Stimulated activated memory B cell treated with anti-CD40 and anti-IgM and Interleukin-4, amounts not matched to agents 10 μg/mL and 1 μg/mL and 100 μg/mL, for 72 hours (primary cell): Measurements from ENCODE around the gene HAND1.

Source experiments
- ATAC-seq: fragments of 150-1000 bp; cut with Tn5 transposase; 2 replicates; pipeline ENCODE4 v1.10.0; 2021
- H3K27ac Mint-ChIP-seq: one replicate; pipeline ENCODE4 v1.8.0; 2022; ENCODE audit warnings: mild to moderate bottlenecking, mixed read lengths
- H3K27me3 Mint-ChIP-seq: one replicate; pipeline ENCODE4 v1.8.0; 2022; ENCODE audit warnings: mixed read lengths
- H3K36me3 Mint-ChIP-seq: one replicate; pipeline ENCODE4 v1.8.0; 2022; ENCODE audit warnings: mixed read lengths
- H3K4me1 Mint-ChIP-seq: one replicate; pipeline ENCODE4 v1.8.0; 2022; ENCODE audit warnings: mixed read lengths
- H3K4me3 Mint-ChIP-seq: one replicate; pipeline ENCODE4 v1.8.0; 2022; ENCODE audit warnings: mild to moderate bottlenecking, moderate library complexity, mixed read lengths
- H3K9me3 Mint-ChIP-seq: one replicate; pipeline ENCODE4 v1.8.0; 2022; ENCODE audit warnings: mixed read lengths

HAND1 gene

GRCh38 chr5:154477382-154478223 lies 424 bp downstream of the HAND1 start:
- peaks cover 92% of the 10 kb centered on the region for H3K27me3 Mint-ChIP-seq
- H3K4me3 Mint-ChIP-seq, result peak overlapping the region; percentile 63
- ATAC-seq, result no peak
- H3K27ac Mint-ChIP-seq, result no peak overlapping the region
- H3K36me3 Mint-ChIP-seq, result peaks cover 5% of the 10 kb centered on the region
- peaks cover 4% of the 10 kb centered on the region for H3K9me3 Mint-ChIP-seq
- H3K4me1 Mint-ChIP-seq, result peaks cover 54% of the 10 kb centered on the region

DNA sequence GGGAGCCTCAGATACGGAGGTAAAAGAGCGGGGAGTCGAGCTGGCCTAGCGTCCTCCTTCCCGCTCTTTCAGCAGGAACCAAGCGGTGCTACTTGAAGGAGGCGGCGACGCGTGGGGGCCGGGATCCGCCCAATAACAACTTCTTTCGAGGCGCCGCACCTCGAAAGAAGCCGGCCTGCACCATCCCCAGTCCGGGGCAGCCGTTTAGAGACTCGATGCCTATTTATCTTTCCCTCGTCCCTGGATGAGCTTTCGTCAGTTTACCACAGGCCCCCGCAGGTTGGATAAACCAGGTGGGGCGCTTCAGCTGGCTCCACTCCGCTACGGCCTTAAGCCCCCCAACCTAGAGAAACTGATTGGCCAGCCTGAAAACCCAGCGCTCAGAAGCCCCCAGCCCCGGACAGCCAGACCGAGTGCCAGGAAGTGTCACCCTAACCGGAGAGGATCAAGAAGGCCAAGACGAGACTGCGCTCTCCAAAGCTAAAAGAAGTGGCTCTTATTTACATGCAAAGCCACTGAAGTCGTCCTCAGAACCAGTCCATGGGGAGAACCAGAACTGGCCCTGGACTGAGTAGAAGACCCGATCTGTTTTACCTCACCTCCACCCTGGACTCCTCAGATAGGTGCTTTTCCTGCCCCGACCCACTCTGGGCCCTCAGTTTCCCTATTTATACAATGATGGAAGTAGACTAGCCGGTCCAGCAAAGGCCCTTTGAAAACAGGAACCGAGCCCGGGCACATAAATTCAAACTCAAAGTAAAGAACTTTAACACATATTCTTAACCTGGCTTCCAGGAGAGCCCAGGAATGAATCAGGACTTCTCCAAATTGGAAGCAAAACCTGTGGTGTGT lies 1.4 kb downstream of the HAND1 start:
- Mint-ChIP-seq H3K9me3 (peaks cover 4% of the 10 kb centered on the region), H3K4me3 (peak overlapping the region; percentile 63), H3K27ac (no peak overlapping the region), H3K4me1 (peaks cover 50% of the 10 kb centered on the region), H3K27me3 (peaks cover 91% of the 10 kb centered on the region), H3K36me3 (peaks cover 5% of the 10 kb centered on the region)
- ATAC-seq, result no peak

GRCh38 chr5:154475591-154476353 lies 2.3 kb downstream of the HAND1 start:
- Mint-ChIP-seq H3K9me3 (peaks cover 4% of the 10 kb centered on the region), H3K27me3 (peaks cover 91% of the 10 kb centered on the region), H3K4me3 (peak overlapping the region; percentile 24), H3K4me1 (peaks cover 50% of the 10 kb centered on the region), H3K27ac (no peak overlapping the region), H3K36me3 (peaks cover 5% of the 10 kb centered on the region)
- ATAC-seq, result no peak

DNA sequence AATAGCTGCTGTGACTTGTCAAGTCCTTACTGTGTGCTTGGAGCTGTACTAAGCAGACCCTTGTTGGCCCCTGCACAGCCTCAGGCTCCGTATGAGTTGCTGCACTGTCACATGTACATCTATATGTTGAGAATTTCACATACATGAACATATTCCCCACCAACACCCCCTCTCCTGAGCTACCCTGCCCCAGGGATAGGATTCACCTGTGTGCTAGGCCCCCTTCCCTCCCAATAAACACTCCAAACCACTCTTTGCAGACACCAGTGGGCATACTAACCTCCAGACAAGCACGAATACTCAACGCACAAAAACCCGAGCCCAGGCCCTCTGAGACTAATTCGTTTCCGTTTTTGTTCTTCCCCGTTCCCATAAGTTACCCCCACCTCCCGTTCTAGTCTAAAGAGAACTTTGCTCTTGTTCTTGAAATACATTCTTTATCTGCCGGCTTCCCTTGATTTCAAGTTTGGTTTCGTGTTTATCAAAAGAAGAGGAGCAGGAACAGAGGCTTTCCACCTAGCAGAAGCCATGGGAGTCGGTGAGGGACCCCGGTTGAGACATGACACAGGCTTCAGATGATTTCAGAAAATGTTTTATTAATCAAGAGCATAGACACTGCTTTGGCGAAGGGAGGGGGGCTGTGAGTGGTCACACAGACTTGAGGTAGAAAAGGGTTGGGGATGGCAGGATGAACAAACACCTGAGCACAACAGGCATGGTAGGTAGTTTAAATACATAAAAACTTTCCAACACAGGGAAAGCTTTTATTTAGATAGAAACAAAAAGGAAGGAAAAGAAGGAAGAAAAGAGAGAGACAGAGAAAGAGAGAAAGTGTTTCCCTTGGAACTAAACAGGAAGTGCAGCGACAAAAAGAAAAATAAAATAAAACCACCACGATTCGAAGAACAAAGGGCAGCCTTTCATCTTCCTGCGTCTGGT lies 3.4 kb downstream of the HAND1 start:
- Mint-ChIP-seq H3K4me1 (peaks cover 48% of the 10 kb centered on the region), H3K27ac (peak overlapping the region; percentile 8), H3K36me3 (peaks cover 5% of the 10 kb centered on the region), H3K9me3 (peaks cover 4% of the 10 kb centered on the region), H3K27me3 (peaks cover 91% of the 10 kb centered on the region), H3K4me3 (peak overlapping the region; percentile 36)
- no peak for ATAC-seq

DNA sequence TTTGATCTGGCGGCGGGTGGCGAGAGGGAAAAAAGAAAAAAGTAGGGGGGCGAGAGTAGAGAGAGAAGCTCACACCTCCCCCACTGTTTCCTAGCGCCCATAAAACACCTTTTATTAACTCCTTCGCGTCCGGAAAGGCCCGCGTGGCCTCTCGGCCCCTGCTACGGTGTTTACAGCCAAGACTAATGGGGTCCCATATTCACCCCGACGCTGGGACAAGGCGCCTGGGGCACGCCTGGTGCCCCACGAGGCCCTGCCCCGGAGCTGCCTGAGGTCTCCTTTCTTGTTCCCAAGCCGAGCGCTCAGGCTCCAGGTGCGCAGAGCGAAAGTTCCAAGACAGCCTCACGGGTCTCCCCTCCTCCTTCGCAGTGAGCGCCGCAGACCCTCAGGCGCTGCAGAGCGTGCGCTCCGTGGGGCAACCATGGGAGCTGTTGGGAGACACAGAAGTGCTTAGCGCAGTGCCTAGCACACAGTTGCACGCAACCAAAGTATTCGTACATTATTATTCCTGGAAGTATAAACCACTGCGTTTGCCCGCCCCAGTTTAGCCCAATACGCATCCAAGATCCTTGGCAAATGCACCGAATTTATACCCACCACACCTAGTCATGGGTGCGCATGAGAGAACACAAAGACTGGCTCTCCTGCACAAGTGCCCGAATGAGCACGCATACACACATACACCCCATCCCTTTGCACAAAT lies 4.3 kb downstream of the HAND1 start:
- no peak for ATAC-seq
- Mint-ChIP-seq H3K4me1 (peaks cover 43% of the 10 kb centered on the region), H3K4me3 (no peak overlapping the region), H3K27me3 (peaks cover 93% of the 10 kb centered on the region), H3K27ac (no peak overlapping the region), H3K9me3 (peaks cover 4% of the 10 kb centered on the region), H3K36me3 (peaks cover 5% of the 10 kb centered on the region)

- Mint-ChIP-seq H3K9me3 (peaks cover 4% of the 10 kb centered on the region), H3K36me3 (peaks cover 5% of the 10 kb centered on the region), H3K27ac (no peak overlapping the region), H3K4me3 (no peak overlapping the region), H3K27me3 (peaks cover 98% of the 10 kb centered on the region), H3K4me1 (peaks cover 43% of the 10 kb centered on the region)
- ATAC-seq, result no peak
Observed at GRCh38 chr5:154472871-154473580, 5.0 kb downstream of the HAND1 start.

GRCh38 chr5:154470947-154471870 lies 6.8 kb downstream of the HAND1 start:
- Mint-ChIP-seq H3K27ac (no peak overlapping the region), H3K9me3 (no peaks in the 10 kb centered on the region), H3K36me3 (peaks cover 5% of the 10 kb centered on the region), H3K27me3 (peaks cover 83% of the 10 kb centered on the region), H3K4me3 (no peak overlapping the region), H3K4me1 (peaks cover 29% of the 10 kb centered on the region)
- no peak for ATAC-seq

GRCh38 chr5:154470137-154470536 lies 7.9 kb downstream of the HAND1 start:
- no peak for ATAC-seq
- Mint-ChIP-seq H3K36me3 (peaks cover 5% of the 10 kb centered on the region), H3K4me1 (peaks cover 21% of the 10 kb centered on the region), H3K4me3 (no peak overlapping the region), H3K27ac (no peak overlapping the region), H3K9me3 (no peaks in the 10 kb centered on the region), H3K27me3 (peaks cover 73% of the 10 kb centered on the region)

- Mint-ChIP-seq H3K36me3 (no peaks in the 10 kb centered on the region), H3K27ac (no peak overlapping the region), H3K9me3 (no peaks in the 10 kb centered on the region), H3K4me3 (no peak overlapping the region), H3K4me1 (peaks cover under 1% of the 10 kb centered on the region), H3K27me3 (peaks cover 49% of the 10 kb centered on the region)
- peak; percentile 84 for ATAC-seq
Observed at GRCh38 chr5:154467655-154468354, 10.2 kb downstream of the HAND1 start.

DNA sequence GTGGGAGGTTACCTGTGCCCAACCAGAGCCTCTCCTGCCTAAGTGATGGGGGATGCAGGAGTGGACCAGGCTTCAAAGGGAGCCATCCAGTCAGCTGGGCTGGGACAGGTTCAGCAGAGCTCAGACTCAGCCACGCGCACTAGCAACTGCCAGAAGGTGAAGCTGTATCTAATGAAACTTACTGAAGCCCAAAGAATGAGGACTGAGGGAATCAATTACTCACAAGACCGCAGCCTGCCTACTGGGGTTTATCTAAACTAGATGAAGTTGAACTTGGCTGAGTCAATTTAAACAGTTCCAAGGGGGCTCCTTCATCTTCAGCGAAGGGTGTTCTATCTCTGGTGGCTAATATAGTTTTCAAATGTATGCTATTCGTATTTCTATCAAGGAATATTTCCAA lies 11.4 kb downstream of the HAND1 start:
- H3K36me3 Mint-ChIP-seq, result no peaks in the 10 kb centered on the region
- H3K9me3 Mint-ChIP-seq, result no peaks in the 10 kb centered on the region
- no peak for ATAC-seq
- no peaks in the 10 kb centered on the region for H3K4me1 Mint-ChIP-seq
- no peak overlapping the region for H3K4me3 Mint-ChIP-seq
- H3K27ac Mint-ChIP-seq, result no peak overlapping the region
- peaks cover 40% of the 10 kb centered on the region for H3K27me3 Mint-ChIP-seq

- Mint-ChIP-seq H3K4me1 (peaks cover 1% of the 10 kb centered on the region), H3K36me3 (no peaks in the 10 kb centered on the region), H3K27ac (no peak overlapping the region), H3K4me3 (no peak overlapping the region), H3K9me3 (no peaks in the 10 kb centered on the region), H3K27me3 (peaks cover 35% of the 10 kb centered on the region)
- ATAC-seq, result no peak
Observed at GRCh38 chr5:154466147-154466546, 11.9 kb downstream of the HAND1 start.

DNA sequence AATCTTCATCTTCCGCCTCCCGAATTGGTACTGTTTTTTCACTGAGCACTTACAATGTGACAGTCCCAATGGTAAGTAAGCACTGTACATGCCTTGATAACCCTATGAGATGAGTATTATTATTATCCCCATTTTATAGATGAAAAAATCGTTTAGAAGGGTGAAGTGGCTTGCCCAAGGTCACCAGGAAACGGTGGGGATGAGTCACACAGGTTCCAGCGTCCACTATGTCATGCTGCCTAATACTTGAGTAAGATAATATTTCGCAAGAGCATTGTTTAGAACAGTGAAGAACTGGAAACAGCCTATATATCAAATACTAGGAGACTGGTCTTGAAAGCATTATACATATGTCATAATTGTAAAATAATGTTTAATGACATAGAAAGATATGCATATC lies 12.9 kb downstream of the HAND1 start:
- peaks cover 9% of the 10 kb centered on the region for H3K4me1 Mint-ChIP-seq
- ATAC-seq, result no peak
- H3K27me3 Mint-ChIP-seq, result peaks cover 25% of the 10 kb centered on the region
- no peak overlapping the region for H3K27ac Mint-ChIP-seq
- H3K36me3 Mint-ChIP-seq, result no peaks in the 10 kb centered on the region
- no peaks in the 10 kb centered on the region for H3K9me3 Mint-ChIP-seq
- H3K4me3 Mint-ChIP-seq, result no peak overlapping the region
